Ureter (tissue), 1 donor: Measurements from ENCODE around the gene FAM181A. TPM values are rescaled to one million over a fixed set of nuclear protein-coding genes. Genes with fewer than 3 reads are reported as not detected.
A peak's percentile ranks its signal among the peaks of the same experiment; 100 is the strongest.

Source experiments
- DNase-seq: peaks from one replicate; pipeline ENCODE4 v3.0.0-alpha.2; 2020; ENCODE audit warnings: low spot score
- total RNA-seq: library from RNA; stranded (reverse); gene quantifications from one replicate; pipeline ENCODE4 v1.2.4, GENCODE V29; 2023
- donor health status: DM: yes; HTN: yes; CAD: no.

The FAM181A gene
- total RNA-seq, 1 donor from 2014 or later: not detected

GRCh38 chr14:93950948-93951634 lies 23.9 kb downstream of the FAM181A start:
- no peak for DNase-seq

GRCh38 chr14:93951635-93952540 lies 24.7 kb downstream of the FAM181A start:
- no peak for DNase-seq

GRCh38 chr14:93952829-93953228 lies 25.7 kb downstream of the FAM181A start:
- no peak for DNase-seq

- no peak for DNase-seq
Observed at GRCh38 chr14:93953263-93953662, 26.1 kb downstream of the FAM181A start.

DNA sequence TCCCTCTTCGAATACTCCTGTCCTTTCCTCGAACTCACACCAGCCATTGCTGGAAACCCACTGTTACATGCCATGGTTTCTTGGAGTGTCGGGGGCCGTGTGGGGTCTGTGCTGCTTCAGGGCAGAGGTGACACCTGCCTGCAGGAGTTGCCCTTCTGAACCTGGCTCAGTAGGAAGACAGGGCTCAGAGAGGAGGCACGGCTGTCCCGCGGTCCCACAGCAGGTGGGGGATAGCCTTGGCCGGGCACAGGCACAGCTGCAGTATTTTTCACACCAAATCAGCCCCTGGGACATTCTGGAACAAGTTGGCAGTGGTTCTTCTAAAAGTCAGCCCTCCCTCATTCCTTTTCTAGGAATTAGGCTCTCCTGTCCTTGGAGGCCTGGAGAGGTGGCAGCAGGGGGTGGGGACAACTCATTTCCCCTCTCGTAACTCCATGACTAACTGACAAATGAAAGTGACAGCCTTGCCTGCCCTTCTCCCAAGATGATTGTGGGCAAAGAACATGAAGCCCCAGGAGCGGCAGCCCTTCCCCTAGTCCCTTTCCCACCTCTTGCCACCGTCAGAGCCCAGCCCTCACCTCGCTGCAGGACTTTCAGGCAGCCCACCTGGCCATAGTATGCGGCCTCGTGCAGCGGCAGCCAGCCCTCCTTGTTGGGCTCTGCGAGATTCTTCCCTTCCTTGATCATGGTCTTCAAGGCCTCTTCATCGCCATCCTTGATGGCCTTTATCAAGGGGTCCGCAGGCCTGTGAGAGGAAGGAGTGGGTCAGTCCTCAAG lies 26.8 kb downstream of the FAM181A start:
- no peak for DNase-seq

DNA sequence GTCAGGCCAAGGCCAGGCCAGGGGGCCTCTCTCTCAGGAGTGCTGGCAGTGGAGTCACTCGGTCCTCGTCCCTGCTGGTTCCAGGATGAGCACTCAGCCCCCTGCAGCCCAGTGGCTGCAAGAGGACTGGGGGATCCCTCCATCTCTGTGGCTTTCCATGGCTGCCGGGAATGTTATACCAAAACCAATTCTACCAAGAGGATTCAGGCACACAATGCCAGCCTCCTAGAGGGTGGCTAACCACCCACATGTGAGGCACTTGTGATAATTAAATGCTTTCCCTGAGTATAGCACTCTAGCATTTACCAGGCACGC lies 27.3 kb downstream of the FAM181A start:
- DNase-seq: no peak

- no peak for DNase-seq
Observed at GRCh38 chr14:93954900-93955849, 28.0 kb downstream of the FAM181A start.

GRCh38 chr14:93955850-93956481 lies 28.8 kb downstream of the FAM181A start:
- no peak for DNase-seq

DNA sequence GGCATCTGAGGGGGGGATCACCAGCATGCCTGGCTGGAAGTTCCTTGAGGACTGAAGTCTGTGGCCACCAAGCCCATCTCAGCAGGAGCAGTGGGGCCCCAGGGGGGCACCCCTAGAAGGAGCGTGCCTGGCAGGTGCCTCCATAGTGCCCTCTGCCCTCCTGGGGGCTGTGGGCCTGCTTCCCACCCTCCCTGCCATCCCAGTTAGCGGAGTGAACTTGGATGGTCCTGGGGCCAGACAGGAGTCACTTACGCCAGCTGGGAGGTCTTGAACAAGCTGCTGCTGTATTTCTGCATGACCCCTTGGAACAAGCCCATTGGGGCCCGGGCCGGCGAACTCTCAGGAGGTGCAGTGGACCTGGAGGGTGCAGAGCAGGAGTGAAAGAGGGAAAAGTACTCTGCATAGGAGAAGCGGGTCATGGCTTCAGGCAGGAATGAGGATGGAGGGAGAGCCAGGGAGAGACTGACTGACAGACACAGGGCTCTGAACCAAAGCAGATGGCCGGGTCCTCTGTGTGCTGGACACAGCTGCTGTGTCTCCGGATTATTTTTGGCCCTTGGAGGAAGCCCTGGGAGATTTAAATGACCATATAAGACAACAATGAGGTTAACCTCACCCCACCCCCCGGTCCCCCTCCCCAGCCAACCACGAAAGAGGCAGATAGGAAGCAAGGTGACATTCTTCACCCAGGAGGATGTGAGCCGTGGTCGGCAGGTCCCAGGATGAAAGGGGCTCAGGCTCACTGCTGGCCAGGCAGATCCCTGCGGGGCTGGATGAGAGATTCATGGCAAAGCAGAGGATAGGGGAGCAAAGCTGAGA lies 29.6 kb downstream of the FAM181A start:
- no peak for DNase-seq

GRCh38 chr14:93957333-93957710 lies 30.2 kb downstream of the FAM181A start:
- no peak for DNase-seq

- no peak for DNase-seq
Observed at GRCh38 chr14:93957751-93958566, 30.8 kb downstream of the FAM181A start.

GRCh38 chr14:93958567-93959238 lies 31.6 kb downstream of the FAM181A start:
- DNase-seq: no peak

DNA sequence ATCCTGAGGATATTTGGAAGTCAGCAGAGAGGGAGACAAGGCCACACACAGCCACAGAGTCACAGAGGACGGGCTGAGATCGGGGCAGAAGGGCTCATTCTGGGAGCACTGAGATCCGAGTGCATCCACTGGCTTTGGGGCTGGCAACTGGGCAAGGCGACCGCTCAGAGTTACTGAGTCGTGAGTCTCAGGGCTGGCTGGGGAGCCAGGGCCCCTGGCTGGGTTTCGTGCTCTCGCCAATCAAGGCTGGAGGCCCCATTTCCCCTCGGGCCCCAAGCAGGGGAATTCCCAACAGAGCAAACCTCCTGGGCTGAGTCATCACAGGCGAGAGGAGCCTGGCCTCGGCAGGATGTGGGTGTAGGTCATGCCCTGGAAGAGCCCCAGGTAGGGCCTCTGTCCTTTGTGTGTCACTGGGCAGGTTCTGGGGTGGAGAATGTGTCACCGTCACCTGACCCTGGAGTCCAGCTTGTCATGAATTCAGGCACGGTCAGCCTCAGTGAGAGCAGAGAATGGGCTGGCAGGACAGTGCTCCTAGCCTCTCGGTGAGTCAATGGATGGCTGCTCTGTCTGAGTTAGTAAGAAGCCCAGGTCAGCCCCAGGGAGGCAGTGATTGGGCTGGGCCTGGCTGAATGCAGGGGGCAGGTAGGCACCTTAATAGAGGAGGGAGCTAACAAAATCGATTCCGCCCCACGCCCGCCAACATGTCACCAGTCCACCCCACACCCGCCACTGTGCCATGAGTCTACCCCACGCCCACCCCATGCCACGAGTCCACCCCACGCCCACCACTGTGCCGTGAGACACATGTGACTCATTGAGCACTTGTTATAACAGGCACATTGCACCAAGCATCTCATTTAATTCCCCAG lies 32.3 kb downstream of the FAM181A start:
- peak; percentile 83 for DNase-seq

- DNase-seq: no peak
Observed at GRCh38 chr14:93960108-93960475, 32.9 kb downstream of the FAM181A start.

DNA sequence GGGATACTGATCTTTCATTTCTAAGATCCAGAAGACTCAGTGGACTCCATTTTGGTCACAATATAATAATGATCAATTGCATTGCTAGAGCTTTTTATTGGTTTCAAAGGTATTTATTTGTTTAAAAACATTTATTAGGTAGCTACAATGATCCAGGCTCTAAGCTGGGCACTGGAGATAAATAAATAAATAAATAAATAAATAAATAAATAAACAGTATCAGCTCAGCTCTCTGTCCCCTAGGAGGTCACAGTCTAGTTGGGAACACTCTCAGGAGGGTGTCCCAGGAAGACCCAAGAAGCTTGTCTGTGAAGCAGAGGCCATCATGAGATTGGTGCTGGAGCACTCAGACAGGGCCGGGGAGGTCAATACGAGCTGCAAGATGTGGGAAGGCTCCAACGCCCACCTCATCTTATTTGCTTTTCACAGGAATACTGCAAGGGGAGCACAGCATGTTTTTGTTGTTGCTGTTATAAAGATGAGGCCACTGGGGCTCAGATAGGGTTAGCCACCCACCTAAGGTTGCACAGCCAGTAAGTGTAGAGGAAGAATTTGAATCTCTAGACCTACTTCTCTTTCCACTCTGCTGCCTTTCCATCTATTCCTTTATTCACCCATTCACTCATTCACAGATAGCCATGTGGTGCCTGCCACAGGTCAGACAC lies 33.8 kb downstream of the FAM181A start:
- DNase-seq: no peak

GRCh38 chr14:93961620-93962019 lies 34.5 kb downstream of the FAM181A start:
- DNase-seq: no peak
